HepG2 (cell line): ENCODE data around the gene SLC50A1. TPM values are rescaled to one million over a fixed set of nuclear protein-coding genes. Genes with fewer than 3 reads are reported as not detected.
A peak's percentile ranks its signal among the peaks of the same experiment; 100 is the strongest.

ENCODE experiments used
- DR1 ChIP-seq: sonication (generic); formaldehyde crosslinking; IDR thresholded peaks from 2 replicates; pipeline ENCODE4 v1.8.0; 2021; ENCODE audit warnings: mild to moderate bottlenecking, missing genetic modification reagents, inconsistent platforms
- GATA4 ChIP-seq: sonication (generic); IDR thresholded peaks from 2 replicates; pipeline ENCODE4 v1.6.1; 2016; ENCODE audit warnings: antibody characterized with exemption, low read depth, borderline replicate concordance
- HNF4A ChIP-seq: sonication (generic); formaldehyde crosslinking; IDR thresholded peaks from 2 replicates; pipeline ENCODE4 v1.4.0; 2020; ENCODE audit warnings: missing genetic modification reagents
- HOXA5 ChIP-seq: sonication (generic); formaldehyde crosslinking; IDR thresholded peaks from 2 replicates; pipeline ENCODE4 v1.4.0; 2020; ENCODE audit warnings: missing genetic modification reagents
- MAFG ChIP-seq: sonication (generic); formaldehyde crosslinking; IDR thresholded peaks from 2 replicates; pipeline ENCODE4 v1.5.1; 2020; ENCODE audit warnings: mild to moderate bottlenecking, missing genetic modification reagents
- MEIS2 ChIP-seq: sonication (generic); formaldehyde crosslinking; IDR thresholded peaks from 2 replicates; pipeline ENCODE4 v1.9.0; 2021; ENCODE audit warnings: mild to moderate bottlenecking, missing genetic modification reagents
- MXI1 ChIP-seq: IDR thresholded peaks from 3 replicates; pipeline ENCODE4 v1.6.1; 2012; ENCODE audit warnings: low read depth, low read length, inconsistent platforms, borderline replicate concordance
- NAIF1 ChIP-seq: sonication (generic); formaldehyde crosslinking; IDR thresholded peaks from 2 replicates; pipeline ENCODE4 v1.5.0; 2020; ENCODE audit warnings: mild to moderate bottlenecking, missing genetic modification reagents, borderline replicate concordance
- PATZ1 ChIP-seq: sonication (generic); formaldehyde crosslinking; IDR thresholded peaks from 2 replicates; pipeline ENCODE4 v1.4.0; 2020; ENCODE audit warnings: missing genetic modification reagents
- PLRG1 ChIP-seq: fragments of 450-650 bp; conservative IDR thresholded peaks from 2 replicates; pipeline ENCODE4 v1.6.1; 2016
- POLR2AphosphoS5 ChIP-seq: IDR thresholded peaks from 2 replicates; pipeline ENCODE4 v1.6.1; 2012; ENCODE audit warnings: low read depth, low read length
- RORA ChIP-seq: sonication (generic); formaldehyde crosslinking; IDR thresholded peaks from 2 replicates; pipeline ENCODE4 v1.5.0; 2020; ENCODE audit warnings: mild to moderate bottlenecking, missing genetic modification reagents, moderate library complexity
- SIX4 ChIP-seq: sonication (generic); formaldehyde crosslinking; IDR thresholded peaks from 2 replicates; pipeline ENCODE4 v1.4.0; 2020; ENCODE audit warnings: missing genetic modification reagents
- SP1 ChIP-seq, 2 experiments: fragments of 450-650 bp in 1 of 2; sonication (generic) in 1 of 2; formaldehyde crosslinking in 1 of 2; IDR thresholded peaks; 2 replicates each; pipeline versions ENCODE4 v1.4.0 to v1.6.1; 2016 to 2020; ENCODE audit warnings: missing genetic modification reagents in 1 of 2
- STAG1 ChIP-seq: sonication (generic); formaldehyde crosslinking; IDR thresholded peaks from 2 replicates; pipeline ENCODE4 v1.4.0; 2020; ENCODE audit warnings: missing genetic modification reagents
- TBP ChIP-seq: sonication (generic); formaldehyde crosslinking; IDR thresholded peaks from 2 replicates; pipeline ENCODE4 v1.5.0; 2020; ENCODE audit warnings: missing genetic modification reagents
- TCF12 ChIP-seq, 2 experiments: fragments of 450-650 bp in 1 of 2; sonication (generic) in 1 of 2; formaldehyde crosslinking in 1 of 2; IDR thresholded peaks; 2 replicates each; pipeline versions ENCODE4 v1.6.1 to v1.8.0; 2017 to 2022; ENCODE audit warnings: antibody characterized with exemption in 1 of 2, mild to moderate bottlenecking in 1 of 2, missing genetic modification reagents in 1 of 2, moderate library complexity in 1 of 2
- TCF7 ChIP-seq: sonication (generic); IDR thresholded peaks from 2 replicates; pipeline ENCODE4 v1.6.1; 2016; ENCODE audit warnings: antibody characterized with exemption, low read depth
- THAP7 ChIP-seq: sonication (generic); formaldehyde crosslinking; IDR thresholded peaks from 2 replicates; pipeline ENCODE4 v1.8.1; 2023; ENCODE audit warnings: mild to moderate bottlenecking, missing genetic modification reagents
- ZBTB2 ChIP-seq: sonication (generic); formaldehyde crosslinking; IDR thresholded peaks from 2 replicates; pipeline ENCODE4 v1.8.0; 2022; ENCODE audit warnings: low read depth, missing genetic modification reagents
- ZNF441 ChIP-seq: sonication (generic); formaldehyde crosslinking; IDR thresholded peaks from 2 replicates; pipeline ENCODE4 v1.7.0; 2021; ENCODE audit warnings: missing genetic modification reagents, borderline replicate concordance
- ZNF543 ChIP-seq: sonication (generic); formaldehyde crosslinking; IDR thresholded peaks from 2 replicates; pipeline ENCODE4 v1.4.0; 2020; ENCODE audit warnings: mild to moderate bottlenecking, missing genetic modification reagents
- ZNF563 ChIP-seq: sonication (generic); formaldehyde crosslinking; IDR thresholded peaks from 2 replicates; pipeline ENCODE4 v1.8.0; 2022; ENCODE audit warnings: mild to moderate bottlenecking, moderate library complexity, missing genetic modification reagents
- ZNF619 ChIP-seq: sonication (generic); formaldehyde crosslinking; IDR thresholded peaks from 2 replicates; pipeline ENCODE4 v1.4.0; 2020; ENCODE audit warnings: mild to moderate bottlenecking, missing genetic modification reagents
- ZNF670 ChIP-seq: sonication (generic); formaldehyde crosslinking; IDR thresholded peaks from 2 replicates; pipeline ENCODE4 v1.8.0; 2022; ENCODE audit warnings: mild to moderate bottlenecking, missing genetic modification reagents, borderline replicate concordance
- polyA plus RNA-seq, 8 experiments: library from polyadenylated mRNA; depleted of rRNA in 3 of 8; stranded (reverse) in 7 of 8; unstranded in 1 of 8; fragments of >200 nt; fragmentation: Illumina TruSeq in 4 of 8; extraction: Trizol in 4 of 8; gene quantifications; 2 replicates each; pipeline versions ENCODE4 v1.2.1 to v1.2.3, GENCODE V29; 2011 to 2016; ENCODE audit warnings: low read depth in 4 of 8, missing spikeins in 1 of 8, mixed read lengths in 1 of 8; ENCODE audit not compliant: insufficient read depth in 1 of 8
- total RNA-seq, 5 experiments: library from RNA; depleted of rRNA; stranded (reverse); fragments of >200 nt; fragmentation: Illumina TruSeq; extraction: Trizol; gene quantifications; 2 replicates each; pipeline ENCODE4 v1.2.3, GENCODE V29; 2016; ENCODE audit warnings: low read depth in 1 of 5

SLC50A1 gene
- total and polyA plus RNA-seq, 2 of the 13 experiments (the other 11 are each of a cell fraction or from before 2014, with no cell fraction given): 22.5 to 46.8 TPM

- TF ChIP-seq THAP7: no peak
- TF ChIP-seq MAFG: no peak
- peak; percentile 91 for TF ChIP-seq GATA4
- peak; percentile 56 for TF ChIP-seq DR1 (CRISPR knock-in tag)
- peak; percentile 57; the same call in 1 of the 2 replicates for TF ChIP-seq ZNF563 (CRISPR knock-in tag)
- TF ChIP-seq TBP (CRISPR knock-in tag): no peak
- peak; percentile 76; the same call in 1 of the 3 replicates for TF ChIP-seq MXI1
- peak; percentile 94 for TF ChIP-seq POLR2AphosphoS5
- TF ChIP-seq ZNF619 (CRISPR knock-in tag): no peak; the same call in 1 of the 2 replicates
- peak; percentile 56; the same call in 1 of the 2 replicates for TF ChIP-seq ZNF543 (CRISPR knock-in tag)
- TF ChIP-seq HOXA5 (CRISPR knock-in tag): peak; percentile 33
- no peak for TF ChIP-seq RORA (CRISPR knock-in tag)
- peak; percentile 92 for TF ChIP-seq NAIF1 (CRISPR knock-in tag)
- 0 out of 2 replicates have a peak, but pooled peaks have one; percentile 2 for TF ChIP-seq STAG1 (CRISPR knock-in tag)
- TF ChIP-seq HNF4A (CRISPR knock-in tag): peak; percentile 98
- no peak for TF ChIP-seq TCF12 (IDR thresholded peaks at IDR 0.05)
- peak; percentile 95 for TF ChIP-seq TCF12 (CRISPR knock-in tag; IDR thresholded peaks at IDR 0.05)
- peak; percentile 79; the same call in 1 of the 2 replicates for TF ChIP-seq MEIS2
- peak; percentile 81 for TF ChIP-seq ZNF670 (CRISPR knock-in tag)
- peak; percentile 83 for TF ChIP-seq ZBTB2 (CRISPR knock-in tag)
- TF ChIP-seq ZNF441 (CRISPR knock-in tag): peak; percentile 19; the same call in 1 of the 2 replicates
- no peak for TF ChIP-seq PLRG1
- no peak for TF ChIP-seq SP1 (IDR thresholded peaks at IDR 0.05)
- peak; percentile 51 for TF ChIP-seq SP1 (CRISPR knock-in tag; IDR thresholded peaks at IDR 0.05)
- peak; percentile 58; the same call in 1 of the 2 replicates for TF ChIP-seq SIX4 (CRISPR knock-in tag)
- peak; percentile 81 for TF ChIP-seq TCF7
- TF ChIP-seq PATZ1 (CRISPR knock-in tag): peak; percentile 96
These were observed 8.3 kb upstream of the SLC50A1 start, which contains the start of gene EFNA1 (continued) for GRCh38 chr1:155127105-155127966.
